Endothelial cell of umbilical vein (primary cell): Measurements from ENCODE around the gene NOTCH1. TPM values are rescaled to one million over a fixed set of nuclear protein-coding genes. Genes with fewer than 3 reads are reported as not detected.

Experiments
- BruUV-seq: library from RNA; stranded (reverse); fragments of 400-500 nt; replicated peaks from 2 replicates; lab custom pipeline; 2021; lab: Mats Ljungman, UMichigan
- CTCF ChIA-PET: fragments of 300-600, 350-600 bp; sonication (Branson Sonifier 250); formaldehyde crosslinking; loops from one replicate; lab custom pipeline; 2021; ENCODE audit warnings: antibody characterized with exemption, inconsistent platforms; lab: Charles Lee
- POLR2A ChIA-PET: fragments of 300-600, 350-600 bp; sonication (Branson Sonifier 250); formaldehyde crosslinking; loops from one replicate; lab custom pipeline; 2021; ENCODE audit warnings: antibody characterized with exemption, inconsistent platforms; lab: Charles Lee
- DNase-seq: peaks from one replicate; pipeline ENCODE4 v3.0.0-alpha.2; 2011; ENCODE audit warnings: low read depth, low spot score
- FAIRE-seq: peaks from 2 replicates; lab custom pipeline; 2011; peaks lifted over from hg19 to GRCh38; lab: Jason Lieb, UNC
- H2AFZ ChIP-seq: 2 replicates; pipeline ENCODE4 v1.6.0; 2012; ENCODE audit warnings: low read depth, low read length, control low read depth, inconsistent platforms
- H3K27ac ChIP-seq: 2 replicates; pipeline ENCODE4 v1.5.1; 2011; ENCODE audit warnings: low read depth, mild to moderate bottlenecking, control low read depth, low read length, moderate library complexity; ENCODE audit not compliant: insufficient read depth
- H3K27me3 ChIP-seq, 2 experiments: 2 replicates each; pipeline versions ENCODE4 v1.6.0 to v1.6.1; 2011; ENCODE audit warnings: low read length in 2 of 2, mixed read lengths in 1 of 2; ENCODE audit not compliant: control insufficient read depth in 2 of 2, insufficient read depth in 2 of 2
- H3K36me3 ChIP-seq, 2 experiments: 2 replicates in 1 of 2; 3 replicates in 1 of 2; pipeline ENCODE4 v1.5.1; 2011; ENCODE audit warnings: low read length in 2 of 2, mild to moderate bottlenecking in 1 of 2, moderate library complexity in 1 of 2; ENCODE audit not compliant: control insufficient read depth in 2 of 2, insufficient read depth in 2 of 2; ENCODE audit errors: extremely low read depth in 1 of 2
- H3K4me1 ChIP-seq: 3 replicates; pipeline ENCODE4 v1.5.1; 2011; ENCODE audit warnings: mild to moderate bottlenecking, low read length; ENCODE audit not compliant: control insufficient read depth, insufficient read depth; ENCODE audit errors: extremely low read depth
- H3K4me2 ChIP-seq: 2 replicates; pipeline ENCODE4 v1.6.1; 2011; ENCODE audit warnings: low read length, control low read depth, mixed read lengths; ENCODE audit not compliant: insufficient read depth
- H3K4me3 ChIP-seq, 3 experiments: fragments of 200-600 bp in 1 of 3; sonication (generic), shearing (Covaris generic) in 1 of 3; replicated peaks in 1 of 3; 2 replicates each; pipeline ENCODE4 v1.5.1; 2011 to 2016; ENCODE audit warnings: control low read depth in 3 of 3, low read length in 3 of 3, mild to moderate bottlenecking in 2 of 3, inconsistent platforms in 1 of 3, low read depth in 1 of 3, moderate library complexity in 1 of 3; ENCODE audit not compliant: insufficient read depth in 1 of 3
- H3K79me2 ChIP-seq: 2 replicates; pipeline ENCODE4 v1.6.0; 2012; ENCODE audit warnings: low read length, inconsistent platforms; ENCODE audit not compliant: control insufficient read depth, insufficient read depth
- H3K9ac ChIP-seq: replicated peaks from 2 replicates; pipeline ENCODE3; 2011; ENCODE audit warnings: low read length, control low read depth; ENCODE audit not compliant: insufficient read depth; ENCODE audit errors: extremely low read depth
- H3K9me1 ChIP-seq: replicated peaks from 3 replicates; pipeline ENCODE4 v1.6.0; 2011; ENCODE audit warnings: mild to moderate bottlenecking, low read length; ENCODE audit not compliant: control insufficient read depth, insufficient read depth; ENCODE audit errors: extremely low read depth
- H3K9me3 ChIP-seq: replicated peaks from 2 replicates; pipeline ENCODE4 v1.5.1; 2012; ENCODE audit warnings: low read length, inconsistent platforms; ENCODE audit not compliant: control insufficient read depth, insufficient read depth
- H4K20me1 ChIP-seq: replicated peaks from 2 replicates; pipeline ENCODE3; 2011; ENCODE audit warnings: mild to moderate bottlenecking, low read length; ENCODE audit not compliant: control insufficient read depth, insufficient read depth; ENCODE audit errors: extremely low read depth
- EZH2 ChIP-seq: IDR thresholded peaks from 2 replicates; pipeline ENCODE4 v1.6.1; 2012; ENCODE audit warnings: borderline replicate concordance, low read depth, mild to moderate bottlenecking, moderate library complexity, low read length, inconsistent platforms; ENCODE audit not compliant: severe bottlenecking
- FOS ChIP-seq: IDR thresholded peaks from 2 replicates; pipeline ENCODE4 v1.6.1; 2011; ENCODE audit warnings: mild to moderate bottlenecking, low read length, moderate library complexity, borderline replicate concordance; ENCODE audit not compliant: insufficient read depth
- GATA2 ChIP-seq: IDR thresholded peaks from 2 replicates; pipeline ENCODE4 v1.7.0; 2011; ENCODE audit warnings: low read depth, mild to moderate bottlenecking, moderate library complexity, mixed read lengths, low read length; ENCODE audit not compliant: insufficient read length, insufficient read depth
- MYC ChIP-seq: IDR thresholded peaks from one replicate; pipeline ENCODE4 v1.6.1; 2011; ENCODE audit warnings: mild to moderate bottlenecking, low read depth, low read length
- POLR2A ChIP-seq: IDR thresholded peaks from 2 replicates; pipeline ENCODE4 v1.6.1; 2012; ENCODE audit warnings: low read depth, mild to moderate bottlenecking, control low read depth, low read length
- POLR2AphosphoS5 ChIP-seq: IDR thresholded peaks from 2 replicates; pipeline ENCODE4 v1.6.1; 2012; ENCODE audit warnings: low read depth, mild to moderate bottlenecking, control low read depth, low read length, moderate library complexity; ENCODE audit not compliant: insufficient read depth
- dilution Hi-C: fragments of 300-500 bp; cut with MboI; formaldehyde crosslinking; loops from one replicate; pipeline ENCODE4 v1.15.0; 2019; ENCODE audit warnings: low sequenced_read_pairs; ENCODE audit not compliant: extremely low pct_ligation_motif_present
- intact Hi-C: fragments of 100-400 bp; cut with micrococcal nuclease; formaldehyde crosslinking; loops from one replicate; pipeline ENCODE4 v1.10.0; 2022
- polyA plus RNA-seq, 4 experiments: library from polyadenylated mRNA; depleted of rRNA in 3 of 4; stranded (reverse) in 3 of 4; unstranded in 1 of 4; fragments of >200 nt; gene quantifications; 2 replicates each; pipeline versions ENCODE4 v1.2.1 to v1.2.3, GENCODE V29; 2011 to 2012; ENCODE audit warnings: missing spikeins in 1 of 4
- total RNA-seq: library from RNA; stranded (reverse); gene quantifications from 2 replicates; pipeline ENCODE4 v1.2.3, GENCODE V29; 2021
- TF ChIP-seq, protein P1 (sequence below), 2 donors: IDR thresholded peaks; 1 replicate in 1 of 2; 2 replicates in 1 of 2; pipeline ENCODE4 v1.5.1; 2011; ENCODE audit warnings: low read length in 2 of 2, mild to moderate bottlenecking in 2 of 2, moderate library complexity in 2 of 2, control low read depth in 1 of 2, inconsistent platforms in 1 of 2, low read depth in 1 of 2; ENCODE audit not compliant: insufficient read depth in 1 of 2; ENCODE audit errors: extremely low read depth in 1 of 2

Gene NOTCH1
- total and polyA plus RNA-seq, 2 donors (not counting 3 experiments of a cell fraction or from before 2014, with no cell fraction given), result 31.7 to 153 TPM

DNA sequence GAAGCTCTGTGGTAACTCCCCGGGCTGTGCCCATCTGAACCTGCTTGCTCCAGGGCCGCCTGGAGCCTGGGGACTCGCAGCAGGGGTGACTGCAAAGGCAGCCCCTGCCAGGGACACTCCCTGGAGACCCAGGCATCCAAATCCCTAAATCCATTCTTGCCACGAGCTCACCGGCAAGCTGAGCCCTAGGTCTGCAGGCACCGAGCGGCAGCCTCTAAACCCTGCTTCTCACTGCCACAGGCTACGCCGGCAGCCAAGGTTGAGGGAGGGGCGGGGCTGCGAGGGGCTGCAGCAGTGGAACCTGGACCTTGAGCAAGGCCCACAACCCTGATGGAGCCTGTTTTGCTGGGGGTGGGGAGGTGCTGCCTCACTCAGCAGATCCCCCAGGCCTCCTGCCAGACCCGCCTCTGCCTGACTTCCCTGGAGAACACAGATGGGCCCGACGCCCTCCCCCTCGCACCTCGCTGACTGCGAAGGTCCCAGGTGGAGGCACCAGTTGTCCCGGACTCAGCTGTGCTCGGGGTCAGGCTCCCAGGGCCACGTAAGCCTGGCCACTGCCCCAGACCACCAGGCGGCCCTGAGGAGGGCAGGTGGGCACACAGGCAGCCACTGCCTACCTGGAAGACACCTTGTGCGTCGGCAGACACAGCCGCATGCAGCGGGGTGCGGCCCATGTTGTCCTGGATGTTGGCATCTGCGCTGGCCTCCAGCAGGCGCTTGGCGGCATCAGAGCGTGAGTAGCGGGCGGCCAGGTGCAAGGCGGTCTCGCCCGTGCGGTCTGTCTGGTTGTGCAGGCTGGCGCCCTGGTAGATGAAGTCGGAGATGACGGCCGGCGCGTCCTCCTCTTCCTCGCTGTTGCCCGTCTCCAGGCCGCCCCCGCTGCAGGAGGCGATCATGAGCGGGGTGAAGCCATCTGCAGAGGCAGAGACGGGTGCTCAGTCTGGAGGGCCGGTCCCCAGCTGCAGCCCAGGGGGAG is 45.6 kb downstream of the NOTCH1 start:
- no peak overlapping the region for H2AFZ ChIP-seq
- H3K36me3 ChIP-seq, result peaks cover 42 to 86% of the 10 kb centered on the region in 2 experiments
- H3K9ac ChIP-seq, result no peak overlapping the region
- H3K4me3 ChIP-seq, result no peak overlapping the region
- H3K9me1 ChIP-seq, result no peaks in the 10 kb centered on the region
- no peaks in the 10 kb centered on the region for H3K4me1 ChIP-seq
- dilution Hi-C loops (no loop called here), intact Hi-C loops (no loop called here)
- no peaks in the 10 kb centered on the region for H3K9me3 ChIP-seq
- H3K27me3 ChIP-seq, result no peaks in the 10 kb centered on the region
- H3K4me2 ChIP-seq, result no peak overlapping the region
- DNase-seq (no peak), FAIRE-seq (no peak)
- H3K79me2 ChIP-seq, result peaks cover 7% of the 10 kb centered on the region
- ChIA-PET CTCF (interaction anchor here (0.9 to 2.0 kb wide), 3 partner anchors 15 to 132 kb away, joined by 3 to 5 read pairs (median 3); no protein-coding TSS in a partner anchor), POLR2A (no interaction called here)
- TF ChIP-seq POLR2A (peak; percentile 5), MYC (no peak), GATA2 (no peak), EZH2 (no peak), POLR2AphosphoS5 (no peak), FOS (no peak)
- TF ChIP-seq, protein P1, sequence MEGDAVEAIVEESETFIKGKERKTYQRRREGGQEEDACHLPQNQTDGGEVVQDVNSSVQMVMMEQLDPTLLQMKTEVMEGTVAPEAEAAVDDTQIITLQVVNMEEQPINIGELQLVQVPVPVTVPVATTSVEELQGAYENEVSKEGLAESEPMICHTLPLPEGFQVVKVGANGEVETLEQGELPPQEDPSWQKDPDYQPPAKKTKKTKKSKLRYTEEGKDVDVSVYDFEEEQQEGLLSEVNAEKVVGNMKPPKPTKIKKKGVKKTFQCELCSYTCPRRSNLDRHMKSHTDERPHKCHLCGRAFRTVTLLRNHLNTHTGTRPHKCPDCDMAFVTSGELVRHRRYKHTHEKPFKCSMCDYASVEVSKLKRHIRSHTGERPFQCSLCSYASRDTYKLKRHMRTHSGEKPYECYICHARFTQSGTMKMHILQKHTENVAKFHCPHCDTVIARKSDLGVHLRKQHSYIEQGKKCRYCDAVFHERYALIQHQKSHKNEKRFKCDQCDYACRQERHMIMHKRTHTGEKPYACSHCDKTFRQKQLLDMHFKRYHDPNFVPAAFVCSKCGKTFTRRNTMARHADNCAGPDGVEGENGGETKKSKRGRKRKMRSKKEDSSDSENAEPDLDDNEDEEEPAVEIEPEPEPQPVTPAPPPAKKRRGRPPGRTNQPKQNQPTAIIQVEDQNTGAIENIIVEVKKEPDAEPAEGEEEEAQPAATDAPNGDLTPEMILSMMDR (IDR thresholded peaks at IDR 0.05; ENCODE audit: extremely low read depth in 1 of 2, insufficient read depth in 1 of 2, low read depth in 1 of 2, low read length in 2 of 2), result no peak
- H4K20me1 ChIP-seq, result peaks cover 2% of the 10 kb centered on the region
- no TSS peak for BruUV-seq
- no peak overlapping the region for H3K27ac ChIP-seq
